Caco-2 (cell line): ENCODE data around the gene ZNF813. TPM values are rescaled to one million over a fixed set of nuclear protein-coding genes. Genes with fewer than 3 reads are reported as not detected.
A peak's percentile ranks its signal among the peaks of the same experiment; 100 is the strongest.

Experiments
- BruUV-seq: library from RNA; stranded (reverse); fragments of 400-500 nt; replicated peaks from 2 replicates; lab custom pipeline; 2021; lab: Mats Ljungman, UMichigan
- CTCF ChIA-PET: fragments of 300-600 bp; sonication (Branson Sonifier 250); formaldehyde crosslinking; loops from one replicate; lab custom pipeline; 2022; ENCODE audit warnings: antibody characterized with exemption; lab: Charles Lee
- POLR2A ChIA-PET: fragments of 300-600 bp; sonication (Branson Sonifier 250); formaldehyde crosslinking; loops from one replicate; lab custom pipeline; 2022; ENCODE audit warnings: antibody characterized with exemption; lab: Charles Lee
- DNase-seq, 2 experiments: peaks; one replicate each; pipeline versions ENCODE4 v3.0.0 to v3.0.0-alpha.2; 2020 to 2022
- H3K27me3 ChIP-seq: replicated peaks from 2 replicates; pipeline ENCODE4 v1.6.0; 2011; ENCODE audit warnings: low read length; ENCODE audit not compliant: control insufficient read depth, insufficient read depth
- H3K36me3 ChIP-seq: 2 replicates; pipeline ENCODE4 v1.5.1; 2011; ENCODE audit warnings: low read length; ENCODE audit not compliant: control insufficient read depth, insufficient read depth
- H3K4me1 ChIP-seq: fragments of 250-450 bp; sonication (Bioruptor Pico); 2 replicates; pipeline ENCODE4 v1.5.1; 2020; ENCODE audit warnings: mild to moderate bottlenecking
- H3K4me3 ChIP-seq: 2 replicates; pipeline ENCODE4 v1.5.1; 2011; ENCODE audit warnings: low read depth, mild to moderate bottlenecking, control low read depth, low read length
- H3K9me3 ChIP-seq: fragments of 250-450 bp; sonication (Bioruptor Pico); 2 replicates; pipeline ENCODE4 v1.5.1; 2020; ENCODE audit warnings: mild to moderate bottlenecking, moderate library complexity
- H3K27ac Mint-ChIP-seq: one replicate; pipeline ENCODE4 v1.8.0; 2022; ENCODE audit warnings: mixed read lengths; ENCODE audit not compliant: unreplicated experiment
- H3K27me3 Mint-ChIP-seq: one replicate; pipeline ENCODE4 v1.8.0; 2022; ENCODE audit warnings: mixed read lengths; ENCODE audit not compliant: insufficient read depth, unreplicated experiment
- H3K36me3 Mint-ChIP-seq: one replicate; pipeline ENCODE4 v1.8.0; 2022; ENCODE audit warnings: mild to moderate bottlenecking, mixed read lengths; ENCODE audit not compliant: insufficient read depth, unreplicated experiment
- H3K4me1 Mint-ChIP-seq: one replicate; pipeline ENCODE4 v1.8.0; 2022; ENCODE audit warnings: low read depth, mixed read lengths; ENCODE audit not compliant: unreplicated experiment
- H3K4me3 Mint-ChIP-seq: one replicate; pipeline ENCODE4 v1.8.0; 2022; ENCODE audit warnings: mild to moderate bottlenecking, moderate library complexity, mixed read lengths; ENCODE audit not compliant: unreplicated experiment
- H3K9me3 Mint-ChIP-seq: one replicate; pipeline ENCODE4 v1.8.0; 2022; ENCODE audit warnings: mixed read lengths; ENCODE audit not compliant: unreplicated experiment
- CTCF ChIP-seq, 2 experiments: fragments of 200-600 bp in 1 of 2; IDR thresholded peaks; 1 replicate in 1 of 2; 2 replicates in 1 of 2; pipeline versions ENCODE4 v1.5.1 to v1.8.0; 2011 to 2022; ENCODE audit warnings: antibody characterized with exemption in 1 of 2, control low read depth in 1 of 2, inconsistent platforms in 1 of 2, low read depth in 1 of 2, low read length in 1 of 2, mild to moderate bottlenecking in 1 of 2, moderate library complexity in 1 of 2; ENCODE audit not compliant: insufficient read depth in 1 of 2, severe bottlenecking in 1 of 2, unreplicated experiment in 1 of 2
- intact Hi-C: fragments of 100-400 bp; cut with micrococcal nuclease; formaldehyde crosslinking; loops from one replicate; pipeline ENCODE4 v1.10.0; 2022; ENCODE audit not compliant: unreplicated experiment
- total RNA-seq: library from RNA; stranded (reverse); gene quantifications from 2 replicates; pipeline ENCODE4 v1.2.3, GENCODE V29; 2022

The ZNF813 gene
- total RNA-seq, 1 experiment from 2014 or later = 7.9 TPM

GRCh38 chr19:53519446-53519845, 51.9 kb downstream of the ZNF813 start:
- ChIA-PET POLR2A (no interaction called here), CTCF (no interaction called here)
- H3K36me3 ChIP-seq = no peaks in the 10 kb centered on the region
- no TSS peak for BruUV-seq
- no peak for DNase-seq
- Mint-ChIP-seq H3K27me3 (no peaks in the 10 kb centered on the region), H3K9me3 (peaks cover 10% of the 10 kb centered on the region), H3K36me3 (peaks cover 25% of the 10 kb centered on the region), H3K4me1 (no peaks in the 10 kb centered on the region), H3K4me3 (no peak overlapping the region), H3K27ac (no peak overlapping the region)
- H3K27me3 ChIP-seq = no peaks in the 10 kb centered on the region
- no peak for TF ChIP-seq CTCF (IDR thresholded peaks at IDR 0.05; ENCODE audit: insufficient read depth in 1 of 2, low read depth in 1 of 2, low read length in 1 of 2, severe bottlenecking in 1 of 2, unreplicated experiment in 1 of 2)
- no peaks in the 10 kb centered on the region; the same call in 1 of the 2 replicates for H3K9me3 ChIP-seq
- intact Hi-C loops = loop anchor here (10.0 kb wide), 1 partner anchor 325 kb away; the partner anchor contains the start of gene ZNF665
- no peaks in the 10 kb centered on the region for H3K4me1 ChIP-seq
- H3K4me3 ChIP-seq = no peak overlapping the region

GRCh38 chr19:53520163-53520546, 52.6 kb downstream of the ZNF813 start:
- Mint-ChIP-seq H3K4me1 (no peaks in the 10 kb centered on the region), H3K9me3 (peaks cover 13% of the 10 kb centered on the region)
- POLR2A ChIA-PET = interaction anchor here (1.0 to 1.5 kb wide), 4 partner anchors 13 to 100 kb away, joined by 3 to 6 read pairs (median 4); partner anchors contain the start of gene ZNF761

More at GRCh38 chr19:53520163-53520546, 52.6 kb downstream of the ZNF813 start:
- TF ChIP-seq CTCF (IDR thresholded peaks at IDR 0.05; ENCODE audit: insufficient read depth in 1 of 2, low read depth in 1 of 2, low read length in 1 of 2, severe bottlenecking in 1 of 2, unreplicated experiment in 1 of 2) = no peak
- Histone ChIP-seq H3K36me3 (no peaks in the 10 kb centered on the region), H3K4me1 (no peaks in the 10 kb centered on the region), H3K9me3 (no peaks in the 10 kb centered on the region; the same call in 1 of the 2 replicates), H3K27me3 (no peaks in the 10 kb centered on the region), H3K4me3 (peak overlapping the region; percentile 20)
- peak overlapping the region; percentile 85 for H3K27ac Mint-ChIP-seq
- H3K27me3 Mint-ChIP-seq = no peaks in the 10 kb centered on the region
- peaks cover 30% of the 10 kb centered on the region for H3K36me3 Mint-ChIP-seq
- BruUV-seq = no TSS peak
- intact Hi-C loops = loop anchor here (1.0 kb wide), 2 partner anchors 18 to 34 kb away; partner anchors contain the start of gene ZNF331
- CTCF ChIA-PET = interaction anchor here (1.0 to 1.2 kb wide), 6 partner anchors 8 to 325 kb away, joined by 3 to 6 read pairs (median 4); partner anchors contain the start of gene ZNF761
- DNase-seq = no peak
- H3K4me3 Mint-ChIP-seq = peak overlapping the region; percentile 90
